Duodenal mucosa (tissue), 2 donors: ENCODE data around the gene F7.
"Not testable (repeated sequence)": the region's sequence is repeated elsewhere in the genome, so short reads cannot be mapped to it uniquely, and the experiment has no call there.

Source experiments
- H3K27ac ChIP-seq: one replicate; pipeline ENCODE4 v1.7.0; 2013; ENCODE audit warnings: low read depth, low read length
- H3K27me3 ChIP-seq, 2 donors: one replicate each; pipeline ENCODE4 v1.7.0; 2013; ENCODE audit warnings: low read length in 2 of 2, control low read depth in 1 of 2; ENCODE audit not compliant: insufficient read depth in 2 of 2, control insufficient read depth in 1 of 2
- H3K36me3 ChIP-seq, 2 donors: one replicate each; pipeline ENCODE4 v1.7.0; 2013; ENCODE audit warnings: low read length in 2 of 2, control low read depth in 1 of 2; ENCODE audit not compliant: insufficient read depth in 2 of 2, control insufficient read depth in 1 of 2
- H3K4me1 ChIP-seq, 2 donors: one replicate each; pipeline ENCODE4 v1.7.0; 2013; ENCODE audit warnings: low read length in 2 of 2, control low read depth in 1 of 2; ENCODE audit not compliant: insufficient read depth in 2 of 2, control insufficient read depth in 1 of 2
- H3K4me3 ChIP-seq, 2 donors: one replicate each; pipeline ENCODE4 v1.7.0; 2013; ENCODE audit warnings: low read length in 2 of 2, low read depth in 1 of 2
- H3K9ac ChIP-seq, 2 donors: one replicate each; pipeline ENCODE4 v1.7.0; 2013; ENCODE audit warnings: low read length in 2 of 2, low read depth in 1 of 2
- H3K9me3 ChIP-seq, 2 donors: one replicate each; pipeline ENCODE4 v1.7.0; 2013; ENCODE audit warnings: low read length in 2 of 2, control low read depth in 1 of 2; ENCODE audit not compliant: control insufficient read depth in 1 of 2

Gene F7

GRCh38 chr13:113102727-113103126, 2.9 kb upstream of the F7 start:
- H3K36me3 ChIP-seq = no peaks in the 10 kb centered on the region
- H3K9me3 ChIP-seq = no peaks in the 10 kb centered on the region
- no peak overlapping the region for H3K9ac ChIP-seq
- H3K27me3 ChIP-seq = no peaks in the 10 kb centered on the region
- H3K4me3 ChIP-seq = no peak overlapping the region
- H3K27ac ChIP-seq = no peak overlapping the region
- H3K4me1 ChIP-seq = peaks cover 4 to 10% of the 10 kb centered on the region in 2 donors

GRCh38 chr13:113103646-113104045, 1.9 kb upstream of the F7 start:
- H3K27me3 ChIP-seq = no peaks in the 10 kb centered on the region
- no peaks in the 10 kb centered on the region for H3K9me3 ChIP-seq
- peaks cover 4 to 10% of the 10 kb centered on the region in 2 donors for H3K4me1 ChIP-seq
- no peak overlapping the region for H3K4me3 ChIP-seq
- no peak overlapping the region for H3K9ac ChIP-seq
- H3K36me3 ChIP-seq = no peaks in the 10 kb centered on the region
- no peak overlapping the region for H3K27ac ChIP-seq

- no peaks in the 10 kb centered on the region for H3K36me3 ChIP-seq
- peaks cover 6 to 15% of the 10 kb centered on the region in 2 donors for H3K27me3 ChIP-seq
- H3K4me1 ChIP-seq = peaks cover 4 to 10% of the 10 kb centered on the region in 2 donors
- no peaks in the 10 kb centered on the region for H3K9me3 ChIP-seq
- no peak overlapping the region for H3K27ac ChIP-seq
- H3K9ac ChIP-seq = no peak overlapping the region
- H3K4me3 ChIP-seq = no peak overlapping the region
Measured at GRCh38 chr13:113105921-113106452, 396 bp downstream of the F7 start.

GRCh38 chr13:113106711-113107351, 1.2 kb downstream of the F7 start:
- Histone ChIP-seq H3K9ac (no peak overlapping the region), H3K27me3 (peaks cover 8 to 19% of the 10 kb centered on the region in 2 donors), H3K27ac (no peak overlapping the region), H3K4me1 (peaks cover 4 to 10% of the 10 kb centered on the region in 2 donors), H3K4me3 (no peak overlapping the region), H3K36me3 (no peaks in the 10 kb centered on the region), H3K9me3 (no peaks in the 10 kb centered on the region)

- not testable (repeated sequence) for H3K36me3 ChIP-seq, H3K4me1 ChIP-seq, H3K9me3 ChIP-seq, H3K27ac ChIP-seq, H3K4me3 ChIP-seq, H3K9ac ChIP-seq
- H3K27me3 ChIP-seq = peaks cover 12 to 24% of the 10 kb centered on the region in 2 donors
Measured at GRCh38 chr13:113108521-113108920, 2.9 kb downstream of the F7 start.

- no peaks in the 10 kb centered on the region for H3K36me3 ChIP-seq
- H3K27me3 ChIP-seq = peaks cover 12 to 24% of the 10 kb centered on the region in 2 donors
- no peak overlapping the region for H3K4me3 ChIP-seq
- H3K4me1 ChIP-seq = peaks cover 4 to 10% of the 10 kb centered on the region in 2 donors
- H3K9me3 ChIP-seq = no peaks in the 10 kb centered on the region
- no peak overlapping the region for H3K27ac ChIP-seq
- no peak overlapping the region for H3K9ac ChIP-seq
Measured at GRCh38 chr13:113109151-113110047, 3.8 kb downstream of the F7 start.

GRCh38 chr13:113110048-113110851, 4.7 kb downstream of the F7 start:
- Histone ChIP-seq H3K9ac (no peak overlapping the region), H3K27ac (no peak overlapping the region), H3K4me3 (peak overlapping the region; percentile 29 to 36), H3K36me3 (no peaks in the 10 kb centered on the region), H3K27me3 (peaks cover 12 to 24% of the 10 kb centered on the region in 2 donors), H3K9me3 (no peaks in the 10 kb centered on the region), H3K4me1 (peaks cover 4 to 7% of the 10 kb centered on the region in 2 donors)

GRCh38 chr13:113110852-113111315, 5.3 kb downstream of the F7 start:
- Histone ChIP-seq H3K27me3 (peaks cover 12 to 24% of the 10 kb centered on the region in 2 donors), H3K9ac (no peak overlapping the region), H3K4me1 (peaks cover under 1 to 2% of the 10 kb centered on the region in 2 donors), H3K36me3 (no peaks in the 10 kb centered on the region), H3K4me3 (peak overlapping the region; percentile 29 to 36), H3K27ac (no peak overlapping the region), H3K9me3 (no peaks in the 10 kb centered on the region)

- peaks cover 12 to 24% of the 10 kb centered on the region in 2 donors for H3K27me3 ChIP-seq
- not testable (repeated sequence) for H3K36me3 ChIP-seq, H3K4me1 ChIP-seq, H3K9ac ChIP-seq, H3K4me3 ChIP-seq, H3K9me3 ChIP-seq, H3K27ac ChIP-seq
Measured at GRCh38 chr13:113111821-113112220, 6.2 kb downstream of the F7 start.
